DOHH2 (cell line): ENCODE measurements around the gene SLC25A14.

Source experiments
- EZH2phosphoT487 ChIP-seq: fragments of 200-600 bp; sonication (generic); IDR thresholded peaks from 2 replicates; pipeline ENCODE4 v1.6.1; 2017; ENCODE audit warnings: borderline replicate concordance, mild to moderate bottlenecking, antibody characterized with exemption, low read length, moderate library complexity, mixed read lengths
- TF ChIP-seq, protein P1 (sequence below): fragments of 200-600 bp; sonication (generic); IDR thresholded peaks from one replicate; pipeline ENCODE4 v1.5.1; 2014; ENCODE audit warnings: antibody characterized with exemption, mild to moderate bottlenecking, low read depth, low read length; ENCODE audit not compliant: poor library complexity, severe bottlenecking

DNA sequence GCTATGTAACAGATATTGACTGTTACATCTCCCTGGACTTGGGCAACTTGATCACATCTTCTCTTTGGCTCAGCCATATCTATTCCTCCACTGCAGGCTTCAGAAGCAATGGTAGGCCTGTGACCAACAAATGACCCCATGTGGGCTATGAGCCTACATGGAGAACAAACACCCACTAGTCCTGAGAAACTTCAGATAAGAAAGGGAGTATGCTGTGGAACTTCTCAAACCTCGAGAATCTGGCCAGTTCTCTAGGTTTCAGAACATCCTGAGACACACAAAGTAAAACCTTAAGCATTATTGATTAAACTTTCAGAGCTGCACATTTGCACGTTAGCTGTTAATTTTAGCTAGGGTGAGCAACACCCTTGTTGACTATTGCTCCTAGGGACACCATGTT lies 78.3 kb downstream of the SLC25A14 start:
- TF ChIP-seq, protein P1, sequence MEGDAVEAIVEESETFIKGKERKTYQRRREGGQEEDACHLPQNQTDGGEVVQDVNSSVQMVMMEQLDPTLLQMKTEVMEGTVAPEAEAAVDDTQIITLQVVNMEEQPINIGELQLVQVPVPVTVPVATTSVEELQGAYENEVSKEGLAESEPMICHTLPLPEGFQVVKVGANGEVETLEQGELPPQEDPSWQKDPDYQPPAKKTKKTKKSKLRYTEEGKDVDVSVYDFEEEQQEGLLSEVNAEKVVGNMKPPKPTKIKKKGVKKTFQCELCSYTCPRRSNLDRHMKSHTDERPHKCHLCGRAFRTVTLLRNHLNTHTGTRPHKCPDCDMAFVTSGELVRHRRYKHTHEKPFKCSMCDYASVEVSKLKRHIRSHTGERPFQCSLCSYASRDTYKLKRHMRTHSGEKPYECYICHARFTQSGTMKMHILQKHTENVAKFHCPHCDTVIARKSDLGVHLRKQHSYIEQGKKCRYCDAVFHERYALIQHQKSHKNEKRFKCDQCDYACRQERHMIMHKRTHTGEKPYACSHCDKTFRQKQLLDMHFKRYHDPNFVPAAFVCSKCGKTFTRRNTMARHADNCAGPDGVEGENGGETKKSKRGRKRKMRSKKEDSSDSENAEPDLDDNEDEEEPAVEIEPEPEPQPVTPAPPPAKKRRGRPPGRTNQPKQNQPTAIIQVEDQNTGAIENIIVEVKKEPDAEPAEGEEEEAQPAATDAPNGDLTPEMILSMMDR = no peak
- TF ChIP-seq EZH2phosphoT487 = no peak
